Hepatocyte (in vitro differentiated cells): ENCODE data around the gene HS3ST5. TPM values are rescaled to one million over a fixed set of nuclear protein-coding genes. Genes with fewer than 3 reads are reported as not detected.

Experiments
- DNase-seq: peaks from one replicate; pipeline ENCODE4 v3.0.0-alpha.2; 2016; ENCODE audit warnings: low spot score
- H2AFZ ChIP-seq: fragments of 200-600 bp; sonication (generic); 2 replicates; pipeline ENCODE4 v1.6.0; 2016; ENCODE audit warnings: antibody characterized with exemption, mild to moderate bottlenecking
- H3K27ac ChIP-seq: fragments of 200-600 bp; sonication (generic); 2 replicates; pipeline ENCODE4 v1.5.1; 2016; ENCODE audit warnings: mild to moderate bottlenecking
- H3K27me3 ChIP-seq: fragments of 200-600 bp; sonication (generic); 2 replicates; pipeline ENCODE4 v1.6.1; 2016
- H3K36me3 ChIP-seq: fragments of 200-600 bp; sonication (generic); replicated peaks from 2 replicates; pipeline ENCODE4 v1.5.1; 2016; ENCODE audit warnings: low read depth; ENCODE audit not compliant: insufficient read depth
- H3K4me1 ChIP-seq: fragments of 200-600 bp; sonication (generic); 2 replicates; pipeline ENCODE4 v1.5.1; 2016; ENCODE audit warnings: mild to moderate bottlenecking, moderate library complexity; ENCODE audit not compliant: insufficient read depth
- H3K4me2 ChIP-seq: fragments of 200-600 bp; sonication (generic); 2 replicates; pipeline ENCODE4 v1.6.0; 2016
- H3K4me3 ChIP-seq: fragments of 200-600 bp; sonication (generic); 2 replicates; pipeline ENCODE4 v1.5.1; 2016; ENCODE audit warnings: mild to moderate bottlenecking
- H3K79me2 ChIP-seq: fragments of 200-600 bp; sonication (generic); 2 replicates; pipeline ENCODE4 v1.6.0; 2017; ENCODE audit warnings: mild to moderate bottlenecking
- H3K9me2 ChIP-seq: fragments of 200-600 bp; sonication (generic); replicated peaks from 2 replicates; pipeline ENCODE4 v1.6.0; 2017; ENCODE audit warnings: mild to moderate bottlenecking; ENCODE audit not compliant: insufficient read depth
- H3K9me3 ChIP-seq: fragments of 200-600 bp; sonication (generic); 2 replicates; pipeline ENCODE4 v1.5.1; 2016; ENCODE audit warnings: low read depth, mild to moderate bottlenecking
- H4K20me1 ChIP-seq: fragments of 200-600 bp; sonication (generic); 2 replicates; pipeline ENCODE4 v1.6.0; 2016; ENCODE audit warnings: mild to moderate bottlenecking; ENCODE audit not compliant: insufficient read depth, poor library complexity, severe bottlenecking
- EZH2 ChIP-seq: fragments of 200-600 bp; sonication (generic); IDR thresholded peaks from 2 replicates; pipeline ENCODE4 v1.6.1; 2016; ENCODE audit warnings: antibody characterized with exemption, mild to moderate bottlenecking, borderline replicate concordance
- EZH2phosphoT487 ChIP-seq: fragments of 200-600 bp; sonication (generic); IDR thresholded peaks from one replicate; pipeline ENCODE4 v1.6.1; 2018; ENCODE audit warnings: antibody characterized with exemption, mild to moderate bottlenecking, low read depth, moderate library complexity; ENCODE audit not compliant: unreplicated experiment, severe bottlenecking
- WGBS: methylation state at CpG from one replicate; pipeline ENCODE4 v1.1.6; 2016; ENCODE audit warnings: low lambda C conversion rate; ENCODE audit errors: missing lambda C conversion rate; 5-methylcytosine and 5-hydroxymethylcytosine counted together
- polyA plus RNA-seq: library from polyadenylated mRNA; unstranded; fragments of >200 nt; fragmentation: Nextera tagmentation; extraction: Ambion mirVana; gene quantifications from 2 replicates; pipeline ENCODE4 v1.2.1, GENCODE V29; 2016
- total RNA-seq: library from RNA; depleted of rRNA; stranded (reverse); fragments of >200 nt; gene quantifications from 2 replicates; pipeline ENCODE4 v1.2.3, GENCODE V29; 2014
- TF ChIP-seq, protein P1 (sequence below): fragments of 200-600 bp; sonication (generic); IDR thresholded peaks from 2 replicates; pipeline ENCODE4 v1.5.1; 2016; ENCODE audit warnings: antibody characterized with exemption, mild to moderate bottlenecking; ENCODE audit not compliant: poor library complexity

HS3ST5 gene
- total and polyA plus RNA-seq, 2 experiments from 2014 or later = 0.73 to 1.4 TPM

DNA sequence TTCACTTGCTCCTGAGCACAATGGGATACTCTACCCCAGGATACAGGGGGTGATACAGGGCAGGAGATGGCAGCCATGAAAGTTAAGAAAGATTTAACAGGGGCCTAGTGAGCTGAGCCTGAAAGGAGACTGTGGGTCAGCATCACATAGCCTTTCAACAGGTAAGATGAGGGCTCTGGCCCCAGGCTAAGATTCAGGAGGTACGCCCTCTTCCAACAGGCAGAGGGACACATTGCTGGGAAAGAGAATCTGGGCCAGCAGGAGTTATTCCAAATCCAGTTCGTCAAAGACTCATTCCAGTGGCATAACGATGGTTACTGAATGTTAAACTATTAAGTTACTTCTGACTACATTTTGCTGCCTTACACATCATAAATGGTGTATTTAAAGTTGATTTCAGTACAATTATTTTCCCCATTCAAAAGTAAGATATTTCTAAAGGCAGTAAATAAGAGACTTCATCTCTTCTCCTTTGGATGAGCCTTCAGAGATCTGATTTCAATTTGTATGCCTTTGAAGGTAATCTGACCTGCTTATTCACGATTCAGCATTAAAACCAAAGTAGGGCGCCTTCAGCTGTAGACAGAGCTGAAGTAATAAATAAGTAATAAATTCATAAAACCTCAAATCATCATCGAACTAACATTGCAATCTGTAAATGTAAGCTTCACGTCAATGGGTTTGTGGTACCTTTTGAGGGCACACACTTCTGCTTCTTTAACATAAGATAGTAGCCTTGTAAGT lies 62.4 kb downstream of the HS3ST5 start:
- Histone ChIP-seq H3K36me3 (no peaks in the 10 kb centered on the region), H3K9me2 (no peaks in the 10 kb centered on the region), H3K4me1 (peaks cover 3% of the 10 kb centered on the region), H3K4me3 (no peak overlapping the region), H3K9me3 (no peaks in the 10 kb centered on the region), H2AFZ (no peak overlapping the region), H3K4me2 (no peak overlapping the region), H3K79me2 (no peaks in the 10 kb centered on the region), H4K20me1 (no peaks in the 10 kb centered on the region), H3K27me3 (no peaks in the 10 kb centered on the region), H3K27ac (no peak overlapping the region)
- TF ChIP-seq, protein P1, sequence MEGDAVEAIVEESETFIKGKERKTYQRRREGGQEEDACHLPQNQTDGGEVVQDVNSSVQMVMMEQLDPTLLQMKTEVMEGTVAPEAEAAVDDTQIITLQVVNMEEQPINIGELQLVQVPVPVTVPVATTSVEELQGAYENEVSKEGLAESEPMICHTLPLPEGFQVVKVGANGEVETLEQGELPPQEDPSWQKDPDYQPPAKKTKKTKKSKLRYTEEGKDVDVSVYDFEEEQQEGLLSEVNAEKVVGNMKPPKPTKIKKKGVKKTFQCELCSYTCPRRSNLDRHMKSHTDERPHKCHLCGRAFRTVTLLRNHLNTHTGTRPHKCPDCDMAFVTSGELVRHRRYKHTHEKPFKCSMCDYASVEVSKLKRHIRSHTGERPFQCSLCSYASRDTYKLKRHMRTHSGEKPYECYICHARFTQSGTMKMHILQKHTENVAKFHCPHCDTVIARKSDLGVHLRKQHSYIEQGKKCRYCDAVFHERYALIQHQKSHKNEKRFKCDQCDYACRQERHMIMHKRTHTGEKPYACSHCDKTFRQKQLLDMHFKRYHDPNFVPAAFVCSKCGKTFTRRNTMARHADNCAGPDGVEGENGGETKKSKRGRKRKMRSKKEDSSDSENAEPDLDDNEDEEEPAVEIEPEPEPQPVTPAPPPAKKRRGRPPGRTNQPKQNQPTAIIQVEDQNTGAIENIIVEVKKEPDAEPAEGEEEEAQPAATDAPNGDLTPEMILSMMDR = no peak
- TF ChIP-seq EZH2 = no peak
- no peak for TF ChIP-seq EZH2phosphoT487
- DNase-seq = no peak
- 83% methylated on average over 7 of the region's 7 CpGs for WGBS

DNA sequence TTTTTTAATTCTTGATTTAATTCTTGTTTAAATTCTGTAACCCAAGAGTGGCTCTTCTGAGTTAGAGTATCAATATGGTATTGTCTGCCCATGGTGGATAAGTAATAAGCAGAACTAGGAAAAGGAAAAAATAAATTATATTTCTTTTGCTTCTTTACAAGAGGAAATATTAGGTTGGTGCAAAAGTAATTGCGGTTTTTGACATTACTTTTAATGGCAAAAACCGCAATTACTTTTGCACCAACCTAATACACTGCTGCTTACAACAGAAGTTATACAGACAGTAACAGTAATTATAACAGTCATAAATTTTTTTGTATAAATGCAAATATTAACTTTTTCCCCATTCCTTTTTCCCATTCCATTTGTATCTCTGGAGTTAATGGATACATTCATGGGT lies 65.6 kb downstream of the HS3ST5 start:
- Histone ChIP-seq H3K4me2 (no peak overlapping the region), H3K36me3 (no peaks in the 10 kb centered on the region), H3K27ac (no peak overlapping the region), H3K4me3 (no peak overlapping the region), H3K79me2 (no peaks in the 10 kb centered on the region), H3K27me3 (no peaks in the 10 kb centered on the region), H3K9me3 (no peaks in the 10 kb centered on the region), H4K20me1 (no peaks in the 10 kb centered on the region), H2AFZ (no peak overlapping the region), H3K4me1 (peaks cover 6% of the 10 kb centered on the region), H3K9me2 (no peaks in the 10 kb centered on the region)
- DNase-seq = no peak
- WGBS = 93% methylated on average over 2 of the region's 2 CpGs
- TF ChIP-seq EZH2 (no peak), EZH2phosphoT487 (no peak)
- TF ChIP-seq, protein P1 = no peak

DNA sequence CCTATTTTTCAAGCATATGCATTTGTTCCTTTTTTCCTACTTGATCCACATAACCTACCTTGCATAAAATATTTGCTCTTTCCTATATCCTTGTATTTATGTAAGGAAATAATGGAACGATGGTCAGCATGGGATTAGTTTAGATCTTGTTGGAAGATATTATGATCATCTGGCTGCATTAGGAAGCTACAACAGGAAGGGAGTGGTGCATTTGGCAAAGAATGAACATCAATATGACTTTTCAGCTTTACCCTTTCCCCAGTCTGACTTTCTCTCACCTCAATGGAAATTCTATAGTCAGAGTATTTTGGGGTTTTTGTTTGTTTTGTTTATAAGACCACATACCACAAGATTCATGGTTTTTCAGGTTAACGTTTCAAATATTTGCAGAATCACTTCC lies 66.0 kb downstream of the HS3ST5 start:
- Histone ChIP-seq H3K9me2 (no peaks in the 10 kb centered on the region), H3K4me3 (no peak overlapping the region), H3K4me2 (no peak overlapping the region), H4K20me1 (no peaks in the 10 kb centered on the region), H3K27me3 (no peaks in the 10 kb centered on the region), H3K27ac (no peak overlapping the region), H3K9me3 (no peaks in the 10 kb centered on the region), H3K4me1 (peaks cover 6% of the 10 kb centered on the region), H2AFZ (no peak overlapping the region), H3K36me3 (no peaks in the 10 kb centered on the region), H3K79me2 (no peaks in the 10 kb centered on the region)
- TF ChIP-seq EZH2 (no peak), EZH2phosphoT487 (no peak)
- TF ChIP-seq, protein P1 = no peak
- 79% methylated on average over 2 of the region's 2 CpGs for WGBS
- no peak for DNase-seq
